Endometrial microvascular endothelial cells (primary cell): ENCODE measurements around the gene BTD. TPM values are rescaled to one million over a fixed set of nuclear protein-coding genes. Genes with fewer than 3 reads are reported as not detected.

ENCODE experiments used
- in situ Hi-C: cut with HindIII; loops from 2 replicates; pipeline ENCODE4 v1.10.0; 2017; ENCODE audit warnings: low sequenced_read_pairs, low pct_unique_long_range_greater_than_20kb; ENCODE audit errors: inconsistent ontology term
- total RNA-seq: library from RNA; depleted of rRNA; stranded (reverse); fragments of >200 nt; gene quantifications from one replicate; pipeline ENCODE4 v1.2.3, GENCODE V29; 2015; ENCODE audit errors: inconsistent ontology term

BTD gene
- total RNA-seq, 1 donor from 2014 or later, result 17.7 TPM

DNA sequence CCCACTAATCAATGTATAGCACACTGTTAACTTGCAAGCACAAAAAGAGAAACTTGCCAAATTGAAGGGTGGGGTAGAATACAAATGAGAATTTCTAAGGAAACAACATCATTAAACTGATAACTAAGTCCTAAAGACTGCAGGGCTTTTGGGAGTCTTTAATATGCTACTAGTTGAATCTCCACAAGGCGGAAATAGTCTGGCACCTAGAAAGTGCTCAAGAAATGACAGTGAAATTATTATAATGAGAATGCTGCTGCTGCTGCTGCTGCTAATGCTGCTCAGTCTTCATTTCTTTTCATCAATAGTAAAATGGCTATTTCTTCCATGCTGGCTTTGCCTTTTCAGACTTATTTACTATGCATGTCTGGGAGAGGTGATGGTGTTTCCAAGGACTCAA, 91.8 kb downstream of the BTD start:
- in situ Hi-C loops, result no loop called here

DNA sequence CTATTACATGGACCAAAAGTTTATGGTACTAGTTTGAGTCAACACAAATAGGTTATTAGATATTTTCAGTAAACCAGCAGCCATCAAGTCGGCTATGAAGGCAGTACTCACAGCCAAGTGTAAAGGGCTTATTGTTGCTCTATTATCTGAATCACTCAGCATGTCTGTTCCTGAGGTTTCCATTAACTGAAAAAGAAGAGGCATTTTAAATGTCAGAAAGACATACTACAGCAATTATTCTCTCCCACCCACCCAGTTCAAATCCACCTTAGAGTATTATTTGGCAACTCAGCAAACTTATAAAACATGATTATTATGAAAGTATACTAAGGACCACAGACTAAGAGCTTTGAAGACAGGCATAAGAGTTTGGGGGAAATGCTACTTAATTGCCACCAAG, 93.1 kb downstream of the BTD start:
- in situ Hi-C loops, result no loop called here

Other genes with a start within 250 kb of the BTD start
- gene METTL6, start 174.2 kb upstream of the BTD start, total RNA-seq, result 17.7 TPM
- 17.6 TPM for gene EAF1, start 174.1 kb upstream of the BTD start, total RNA-seq
- not detected for gene COLQ, start 80.0 kb upstream of the BTD start, total RNA-seq
- 29.0 TPM for gene HACL1, start 176 bp upstream of the BTD start, total RNA-seq
- gene ANKRD28, start 196.2 kb downstream of the BTD start, total RNA-seq, result 33.5 TPM